ENCODE results near the gene RBP3.

Gene RBP3

GRCh38 chr10:47401210-47401609 lies 53.0 kb downstream of the RBP3 start:
- DNase-seq (ENCODE audit: low read depth) = no peak

- no peak for DNase-seq (ENCODE audit: low read depth)
These were observed 53.9 kb downstream of the RBP3 start for GRCh38 chr10:47401874-47402640.

GRCh38 chr10:47402641-47403301 lies 54.6 kb downstream of the RBP3 start:
- DNase-seq (ENCODE audit: low read depth) = peak; percentile 97

- peak; percentile 31 for DNase-seq (ENCODE audit: low read depth)
These were observed 55.5 kb downstream of the RBP3 start for GRCh38 chr10:47403446-47404318.

- no peak for DNase-seq (ENCODE audit: low read depth)
These were observed 56.3 kb downstream of the RBP3 start for GRCh38 chr10:47404446-47404845.

- DNase-seq (ENCODE audit: low read depth) = no peak
These were observed 56.8 kb downstream of the RBP3 start for GRCh38 chr10:47404937-47405336.

GRCh38 chr10:47405857-47406547 lies 57.8 kb downstream of the RBP3 start:
- no peak for DNase-seq (ENCODE audit: low read depth)

- DNase-seq (ENCODE audit: low read depth) = no peak
These were observed 58.3 kb downstream of the RBP3 start for GRCh38 chr10:47406548-47406869.

GRCh38 chr10:47406870-47407691 lies 58.9 kb downstream of the RBP3 start:
- peak; percentile 88 for DNase-seq (ENCODE audit: low read depth)
